B cell (primary cell): ENCODE results near the gene RIPOR3. TPM values are rescaled to one million over a fixed set of nuclear protein-coding genes. Genes with fewer than 3 reads are reported as not detected.

Experiments used
- ATAC-seq: fragments of 200-7000 bp; cut with Tn5 transposase; one replicate; pipeline ENCODE4 v1.10.0; 2021; ENCODE audit warnings: low read depth, mild to moderate bottlenecking, moderate number of reproducible peaks, moderate library complexity
- CTCF ChIA-PET: fragments of 350-600 bp; sonication (Branson Sonifier 250); formaldehyde crosslinking; loops from one replicate; lab custom pipeline; 2021; ENCODE audit warnings: antibody characterized with exemption, inconsistent platforms; lab: Charles Lee
- POLR2A ChIA-PET: fragments of 350-600 bp; sonication (Branson Sonifier 250); formaldehyde crosslinking; loops from one replicate; lab custom pipeline; 2021; ENCODE audit warnings: antibody characterized with exemption; lab: Charles Lee
- DNase-seq: peaks from one replicate; pipeline ENCODE4 v3.0.0; 2013
- H2AFZ ChIP-seq: 2 replicates; pipeline ENCODE4 v1.6.1; 2012; ENCODE audit warnings: mild to moderate bottlenecking, low read depth, low read length; ENCODE audit not compliant: insufficient read depth, poor library complexity, severe bottlenecking
- H3K27ac ChIP-seq, 2 donors: 1 replicate in 1 of 2; 2 replicates in 1 of 2; pipeline ENCODE4 v1.5.1; 2012 to 2013; ENCODE audit warnings: low read length in 2 of 2, mild to moderate bottlenecking in 2 of 2, moderate library complexity in 1 of 2
- H3K27me3 ChIP-seq, 4 experiments: fragments of 200-600 bp in 1 of 4; sonication (generic) in 1 of 4; replicated peaks in 1 of 4; 1 replicate in 2 of 4; 2 replicates in 2 of 4; pipeline versions ENCODE4 v1.6.1 to v1.7.0; 2013 to 2016; ENCODE audit warnings: low read length in 3 of 4, mild to moderate bottlenecking in 2 of 4, mixed read lengths in 1 of 4, moderate library complexity in 1 of 4; ENCODE audit not compliant: insufficient read depth in 4 of 4, control insufficient read depth in 3 of 4; ENCODE audit errors: control extremely low read depth in 1 of 4
- H3K36me3 ChIP-seq, 2 experiments: replicated peaks in 1 of 2; 1 replicate in 1 of 2; 2 replicates in 1 of 2; pipeline versions ENCODE4 v1.6.1 to v1.7.1; 2013; ENCODE audit warnings: low read length in 1 of 2; ENCODE audit not compliant: insufficient read depth in 2 of 2, control insufficient read depth in 1 of 2; ENCODE audit errors: control extremely low read depth in 1 of 2, extremely low read depth in 1 of 2
- H3K4me1 ChIP-seq, 2 donors: fragments of 200-600 bp in 1 of 2; sonication (generic) in 1 of 2; 1 replicate in 1 of 2; 2 replicates in 1 of 2; pipeline versions ENCODE4 v1.5.1 to v1.6.1; 2013 to 2017; ENCODE audit warnings: low read length in 2 of 2; ENCODE audit not compliant: control insufficient read depth in 2 of 2, insufficient read depth in 2 of 2
- H3K4me2 ChIP-seq: replicated peaks from 2 replicates; pipeline ENCODE3; 2012; ENCODE audit warnings: mild to moderate bottlenecking, low read depth, low read length; ENCODE audit not compliant: poor library complexity, severe bottlenecking
- H3K4me3 ChIP-seq, 5 experiments: fragments of 200-600 bp in 1 of 5; sonication (generic) in 1 of 5; 1 replicate in 3 of 5; 2 replicates in 2 of 5; pipeline versions ENCODE4 v1.5.1 to v1.7.0; 2011 to 2016; ENCODE audit warnings: low read length in 4 of 5, mild to moderate bottlenecking in 4 of 5, low read depth in 2 of 5, control low read depth in 1 of 5, moderate library complexity in 1 of 5; ENCODE audit not compliant: insufficient read depth in 1 of 5; ENCODE audit errors: control extremely low read depth in 1 of 5, extremely low read depth in 1 of 5
- H3K79me2 ChIP-seq: fragments of 200-600 bp; sonication (generic); one replicate; pipeline ENCODE4 v1.6.0; 2016; ENCODE audit warnings: low read length; ENCODE audit not compliant: control insufficient read depth, insufficient read depth
- H3K9ac ChIP-seq: fragments of 200-600 bp; sonication (generic); 2 replicates; pipeline ENCODE4 v1.6.1; 2017; ENCODE audit warnings: mild to moderate bottlenecking, low read length, moderate library complexity
- H3K9me3 ChIP-seq, 3 donors: one replicate each; pipeline versions ENCODE4 v1.6.1 to v1.7.1; 2013; ENCODE audit warnings: low read length in 2 of 3; ENCODE audit not compliant: control insufficient read depth in 2 of 3, insufficient read depth in 1 of 3; ENCODE audit errors: control extremely low read depth in 1 of 3
- H4K20me1 ChIP-seq: 2 replicates; pipeline ENCODE4 v1.6.0; 2012; ENCODE audit warnings: mild to moderate bottlenecking, low read length; ENCODE audit not compliant: insufficient read depth, control insufficient read depth, poor library complexity, severe bottlenecking
- H3K27ac Mint-ChIP-seq: one replicate; pipeline ENCODE4 v1.8.0; 2021; ENCODE audit warnings: mixed read lengths
- H3K27me3 Mint-ChIP-seq: one replicate; pipeline ENCODE4 v1.8.0; 2021; ENCODE audit warnings: mixed read lengths
- H3K4me1 Mint-ChIP-seq: one replicate; pipeline ENCODE4 v1.8.0; 2021; ENCODE audit warnings: mixed read lengths
- H3K4me3 Mint-ChIP-seq: one replicate; pipeline ENCODE4 v1.8.0; 2021; ENCODE audit warnings: mixed read lengths
- H3K9me3 Mint-ChIP-seq: one replicate; pipeline ENCODE4 v1.8.0; 2022; ENCODE audit warnings: mixed read lengths; ENCODE audit not compliant: insufficient read depth
- CTCF ChIP-seq: fragments of 200-600 bp; IDR thresholded peaks from one replicate; pipeline ENCODE4 v1.8.0; 2022; ENCODE audit warnings: antibody characterized with exemption, mild to moderate bottlenecking
- EZH2 ChIP-seq: IDR thresholded peaks from 2 replicates; pipeline ENCODE4 v1.6.1; 2012; ENCODE audit warnings: borderline replicate concordance, low read depth, mild to moderate bottlenecking, moderate library complexity, low read length; ENCODE audit not compliant: insufficient read depth, poor library complexity, severe bottlenecking
- WGBS: methylation state at CpG from one replicate; pipeline ENCODE4 v1.1.5; 2013; ENCODE audit warnings: missing lambda C conversion rate; ENCODE audit not compliant: insufficient coverage; 5-methylcytosine and 5-hydroxymethylcytosine counted together
- intact Hi-C: fragments of 100-400 bp; cut with micrococcal nuclease; formaldehyde crosslinking; loops from one replicate; pipeline ENCODE4 v1.10.0; 2022
- polyA plus RNA-seq: library from polyadenylated mRNA; depleted of rRNA; stranded (reverse); fragments of >200 nt; gene quantifications from 2 replicates; pipeline ENCODE4 v1.2.3, GENCODE V29; 2012
- total RNA-seq, 2 donors: library from RNA; stranded (reverse); fragments of 120-200 nt in 1 of 2; gene quantifications; 1 replicate in 1 of 2; 2 replicates in 1 of 2; pipeline versions ENCODE4 v1.2.3 to v1.2.4, GENCODE V29; 2013 to 2022

Gene RIPOR3
- total and polyA plus RNA-seq, 2 donors (not counting 1 experiment from before 2014, with no cell fraction given): 0.09 to 0.27 TPM

- Histone ChIP-seq H3K9me3 (no peaks in the 10 kb centered on the region), H3K9ac (no peak overlapping the region), H3K79me2 (no peaks in the 10 kb centered on the region), H3K27ac (no peak overlapping the region), H2AFZ (no peak overlapping the region), H3K36me3 (no peaks in the 10 kb centered on the region), H3K4me3 (no peak overlapping the region), H4K20me1 (no peaks in the 10 kb centered on the region), H3K27me3 (peaks cover 0 to 2% (median 0%) of the 10 kb centered on the region in 4 experiments), H3K4me1 (no peaks in the 10 kb centered on the region), H3K4me2 (no peak overlapping the region)
- Mint-ChIP-seq H3K4me3 (no peak overlapping the region), H3K27ac (no peak overlapping the region), H3K4me1 (peaks cover 2% of the 10 kb centered on the region), H3K27me3 (peaks cover 15% of the 10 kb centered on the region), H3K9me3 (no peaks in the 10 kb centered on the region)
- intact Hi-C loops: no loop called here
- POLR2A ChIA-PET: no interaction called here
- DNase-seq: no peak
- no peak for ATAC-seq
- CTCF ChIA-PET: no interaction called here
- TF ChIP-seq CTCF (no peak), EZH2 (no peak)
- 87% methylated on average over 7 of the region's 10 CpGs for WGBS
Observed at GRCh38 chr20:50633361-50633760, 58.0 kb downstream of the RIPOR3 start.

DNA sequence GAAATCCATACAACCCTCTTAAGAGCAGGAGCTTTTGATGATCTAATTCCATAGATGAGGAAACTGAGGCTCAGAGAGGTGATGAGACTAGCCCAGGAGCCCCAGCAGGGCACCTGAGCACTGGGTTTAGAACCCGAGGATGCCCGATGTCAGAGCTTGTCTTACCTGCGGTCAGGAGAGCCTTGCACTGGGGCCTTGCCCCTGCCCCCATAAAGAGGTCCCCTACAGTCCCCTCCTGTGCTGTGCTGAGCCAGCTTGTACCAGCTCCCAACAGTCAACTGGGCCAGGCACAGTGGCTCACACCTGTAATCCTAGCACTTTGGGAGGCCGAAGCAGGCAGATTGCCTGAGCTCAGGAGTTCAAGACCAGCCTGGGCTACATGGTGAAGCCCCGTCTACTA is 58.6 kb downstream of the RIPOR3 start:
- H3K9me3 Mint-ChIP-seq: no peaks in the 10 kb centered on the region
- Histone ChIP-seq H3K9ac (no peak overlapping the region), H4K20me1 (no peaks in the 10 kb centered on the region), H3K27ac (no peak overlapping the region), H3K36me3 (no peaks in the 10 kb centered on the region), H2AFZ (no peak overlapping the region), H3K27me3 (peaks cover 0 to 2% (median 0%) of the 10 kb centered on the region in 4 experiments), H3K79me2 (no peaks in the 10 kb centered on the region), H3K9me3 (no peaks in the 10 kb centered on the region), H3K4me1 (no peaks in the 10 kb centered on the region), H3K4me2 (no peak overlapping the region), H3K4me3 (no peak overlapping the region)
- peaks cover 2% of the 10 kb centered on the region for H3K4me1 Mint-ChIP-seq
- WGBS: 93% methylated on average over 4 of the region's 5 CpGs
- no peak for ATAC-seq
- H3K27ac Mint-ChIP-seq: no peak overlapping the region
- no peak overlapping the region for H3K4me3 Mint-ChIP-seq
- CTCF ChIA-PET: interaction anchor here (0.6 kb wide), 1 partner anchor 869 kb away, joined by 3 read pairs; no protein-coding TSS in a partner anchor
- POLR2A ChIA-PET: no interaction called here
- TF ChIP-seq CTCF (no peak), EZH2 (no peak)
- H3K27me3 Mint-ChIP-seq: peaks cover 18% of the 10 kb centered on the region
- no peak for DNase-seq
- intact Hi-C loops: no loop called here
